NB4 (cell line): ENCODE results near the gene NTRK3.

Experiments used
- POLR2A ChIP-seq: IDR thresholded peaks from 2 replicates; pipeline ENCODE4 v1.6.1; 2011; ENCODE audit warnings: mild to moderate bottlenecking; ENCODE audit not compliant: insufficient read length; ENCODE audit errors: extremely low read depth
- TF ChIP-seq, protein P1 (sequence below): IDR thresholded peaks from one replicate; pipeline ENCODE4 v1.5.1; 2012; ENCODE audit warnings: low read depth, low read length
- TF ChIP-seq, protein P2 (sequence below): IDR thresholded peaks from 2 replicates; pipeline ENCODE4 v1.6.1; 2011; ENCODE audit warnings: low read depth, low read length

DNA sequence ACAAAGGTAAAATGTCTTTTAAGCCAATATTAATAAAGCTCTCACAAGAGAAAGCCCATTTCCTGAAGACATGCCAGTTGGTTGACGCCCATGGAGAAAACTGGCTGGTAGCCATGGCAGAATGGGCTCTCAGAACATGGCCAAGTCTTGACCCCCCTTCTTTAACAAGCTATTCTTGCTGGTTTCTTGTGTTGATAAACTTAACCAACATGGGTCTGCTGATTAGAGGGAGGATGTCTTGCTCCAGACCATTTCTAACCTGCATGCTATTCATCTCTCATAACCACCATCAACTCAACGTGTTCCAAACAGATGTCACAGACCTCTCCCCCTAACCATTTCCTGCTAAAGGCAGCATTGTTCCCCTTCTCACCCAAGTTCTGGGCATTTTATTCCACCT lies 25.7 kb downstream of the NTRK3 start:
- TF ChIP-seq, protein P1, sequence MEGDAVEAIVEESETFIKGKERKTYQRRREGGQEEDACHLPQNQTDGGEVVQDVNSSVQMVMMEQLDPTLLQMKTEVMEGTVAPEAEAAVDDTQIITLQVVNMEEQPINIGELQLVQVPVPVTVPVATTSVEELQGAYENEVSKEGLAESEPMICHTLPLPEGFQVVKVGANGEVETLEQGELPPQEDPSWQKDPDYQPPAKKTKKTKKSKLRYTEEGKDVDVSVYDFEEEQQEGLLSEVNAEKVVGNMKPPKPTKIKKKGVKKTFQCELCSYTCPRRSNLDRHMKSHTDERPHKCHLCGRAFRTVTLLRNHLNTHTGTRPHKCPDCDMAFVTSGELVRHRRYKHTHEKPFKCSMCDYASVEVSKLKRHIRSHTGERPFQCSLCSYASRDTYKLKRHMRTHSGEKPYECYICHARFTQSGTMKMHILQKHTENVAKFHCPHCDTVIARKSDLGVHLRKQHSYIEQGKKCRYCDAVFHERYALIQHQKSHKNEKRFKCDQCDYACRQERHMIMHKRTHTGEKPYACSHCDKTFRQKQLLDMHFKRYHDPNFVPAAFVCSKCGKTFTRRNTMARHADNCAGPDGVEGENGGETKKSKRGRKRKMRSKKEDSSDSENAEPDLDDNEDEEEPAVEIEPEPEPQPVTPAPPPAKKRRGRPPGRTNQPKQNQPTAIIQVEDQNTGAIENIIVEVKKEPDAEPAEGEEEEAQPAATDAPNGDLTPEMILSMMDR: no peak
- TF ChIP-seq POLR2A: no peak
- TF ChIP-seq, protein P2, sequence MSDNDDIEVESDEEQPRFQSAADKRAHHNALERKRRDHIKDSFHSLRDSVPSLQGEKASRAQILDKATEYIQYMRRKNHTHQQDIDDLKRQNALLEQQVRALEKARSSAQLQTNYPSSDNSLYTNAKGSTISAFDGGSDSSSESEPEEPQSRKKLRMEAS: no peak
